Esophagus muscularis mucosa (tissue), 4 donors: ENCODE measurements around the gene TTC17.

ENCODE experiments used
- CTCF ChIP-seq, 3 experiments: fragments of 200-600 bp in 2 of 3; fragments of 450-650 bp in 1 of 3; sonication (generic) in 2 of 3; IDR thresholded peaks; one replicate each; pipeline ENCODE4 v1.5.1; 2017 to 2019; ENCODE audit warnings: antibody characterized with exemption in 3 of 3, mild to moderate bottlenecking in 2 of 3, moderate library complexity in 1 of 3
- EP300 ChIP-seq: sonication (generic); formaldehyde crosslinking; IDR thresholded peaks from one replicate; pipeline ENCODE4 v1.6.1; 2017; ENCODE audit warnings: antibody characterized with exemption
- POLR2A ChIP-seq: fragments of 450-650 bp; IDR thresholded peaks from one replicate; pipeline ENCODE4 v1.6.1; 2017; ENCODE audit warnings: antibody characterized with exemption, moderate library complexity, mild to moderate bottlenecking, low read depth
- POLR2AphosphoS5 ChIP-seq, 2 donors: sonication (generic); formaldehyde crosslinking; IDR thresholded peaks; one replicate each; pipeline ENCODE4 v1.6.1; 2017; ENCODE audit warnings: antibody characterized with exemption in 2 of 2

DNA sequence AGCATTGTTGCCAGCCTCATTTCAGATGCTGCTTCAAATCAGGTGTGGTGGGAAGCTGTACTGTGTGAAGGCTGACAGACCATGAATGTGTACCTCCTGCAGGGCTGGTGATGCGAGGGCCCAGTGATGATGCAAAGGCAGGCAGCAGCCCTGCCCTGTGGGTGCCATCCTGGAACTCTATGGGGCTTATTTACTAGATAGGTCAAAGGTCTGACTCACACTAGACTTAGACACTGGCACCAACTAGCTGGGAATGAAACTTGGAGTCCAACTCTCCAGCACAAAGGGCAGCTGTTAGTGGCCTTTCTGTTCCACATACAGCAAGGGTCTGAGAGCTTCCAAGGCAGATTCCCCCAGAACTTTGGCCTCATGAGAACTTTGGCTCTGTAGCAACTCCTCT, 138.4 kb downstream of the TTC17 start:
- TF ChIP-seq CTCF (IDR thresholded peaks at IDR 0.05) (no peak), POLR2AphosphoS5 (IDR thresholded peaks at IDR 0.05) (no peak), EP300 (no peak), POLR2A (no peak)
